Measurements from ENCODE around the gene TBXAS1.

TBXAS1 gene

GRCh38 chr7:139946533-139946932, 117.5 kb downstream of the TBXAS1 start:
- no peak for DNase-seq (ENCODE audit: low spot score)
- FAIRE-seq = no peak

DNA sequence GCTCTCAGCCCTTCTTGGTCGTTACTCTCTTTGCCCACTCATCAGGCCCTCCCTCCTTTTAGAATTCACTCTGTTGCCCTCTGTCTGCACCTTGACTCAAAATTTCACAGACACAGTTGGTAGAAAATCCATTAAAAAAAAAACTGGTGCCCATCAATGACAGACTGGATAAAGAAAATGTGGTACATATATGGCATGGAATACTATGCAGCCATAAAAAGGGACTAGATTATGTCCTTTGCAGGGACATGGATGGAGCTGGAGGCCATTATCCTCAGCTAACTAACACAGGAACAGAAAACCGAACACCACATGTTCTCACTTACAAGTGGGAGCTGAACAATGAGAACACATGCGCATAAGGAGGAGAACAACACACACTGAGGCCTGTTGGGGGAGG, 118.0 kb downstream of the TBXAS1 start:
- DNase-seq (ENCODE audit: low spot score) (no peak), FAIRE-seq (no peak)

DNA sequence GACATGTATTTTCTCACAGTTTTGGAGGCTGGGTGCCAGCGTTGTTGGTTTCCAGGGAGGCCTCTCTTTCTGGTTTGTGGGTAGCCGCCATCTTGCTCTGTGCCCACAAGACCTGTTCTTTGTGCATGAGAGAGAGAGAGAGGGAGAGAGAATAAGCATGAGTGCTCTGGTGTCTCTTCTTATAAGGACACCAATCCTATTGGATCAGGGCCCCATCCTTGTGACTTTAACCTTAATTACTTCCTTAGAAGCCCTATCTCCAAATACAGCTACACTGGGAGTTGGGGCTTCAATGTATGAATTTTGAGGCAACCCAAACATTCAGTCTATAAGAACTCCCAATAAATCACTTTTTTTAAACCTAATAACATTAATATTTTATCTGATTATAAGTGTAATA, 119.1 kb downstream of the TBXAS1 start:
- no peak for FAIRE-seq

DNA sequence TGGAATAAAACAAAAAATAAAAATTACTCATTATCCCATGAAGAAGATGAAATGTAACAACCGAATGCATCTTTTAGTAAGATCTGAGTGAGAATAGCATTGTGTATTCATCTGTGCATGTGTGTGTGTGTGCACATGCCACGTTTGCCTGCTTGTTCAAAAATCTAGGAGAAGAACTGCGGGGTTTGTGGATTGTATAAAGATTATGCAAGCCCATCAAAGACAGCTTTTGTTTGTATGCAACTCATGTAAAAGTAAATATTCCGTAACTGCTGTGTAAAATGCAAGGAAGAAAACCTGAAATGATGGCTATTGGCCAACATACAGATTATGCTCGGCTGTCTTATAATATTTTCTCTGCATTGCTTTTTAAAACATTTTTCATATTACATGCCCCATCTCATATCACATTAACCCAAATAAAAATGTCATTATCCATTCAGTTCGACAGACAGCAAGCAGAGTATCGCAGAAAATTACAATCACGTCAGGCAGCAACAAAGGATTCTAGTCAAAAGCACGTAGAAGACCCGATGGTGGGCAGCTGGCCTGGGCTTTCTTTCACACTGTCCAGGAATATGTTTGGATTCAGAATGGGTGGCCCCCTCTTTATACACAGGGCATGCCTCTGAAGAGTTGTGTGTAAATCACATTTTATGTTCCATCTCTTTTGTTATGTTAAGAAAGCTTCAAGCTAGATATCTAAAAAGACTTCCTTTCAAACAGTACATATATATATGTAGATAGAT, 119.7 kb downstream of the TBXAS1 start:
- FAIRE-seq = no peak

More for the DNA sequence above, 119.1 kb downstream of the TBXAS1 start:
- no peak for DNase-seq (ENCODE audit: low spot score)

GRCh38 chr7:139949629-139950028, 120.6 kb downstream of the TBXAS1 start:
- FAIRE-seq = peak; percentile 41
- no peak for DNase-seq (ENCODE audit: low spot score)

More for the DNA sequence above, 119.7 kb downstream of the TBXAS1 start:
- no peak for DNase-seq (ENCODE audit: low spot score)

DNA sequence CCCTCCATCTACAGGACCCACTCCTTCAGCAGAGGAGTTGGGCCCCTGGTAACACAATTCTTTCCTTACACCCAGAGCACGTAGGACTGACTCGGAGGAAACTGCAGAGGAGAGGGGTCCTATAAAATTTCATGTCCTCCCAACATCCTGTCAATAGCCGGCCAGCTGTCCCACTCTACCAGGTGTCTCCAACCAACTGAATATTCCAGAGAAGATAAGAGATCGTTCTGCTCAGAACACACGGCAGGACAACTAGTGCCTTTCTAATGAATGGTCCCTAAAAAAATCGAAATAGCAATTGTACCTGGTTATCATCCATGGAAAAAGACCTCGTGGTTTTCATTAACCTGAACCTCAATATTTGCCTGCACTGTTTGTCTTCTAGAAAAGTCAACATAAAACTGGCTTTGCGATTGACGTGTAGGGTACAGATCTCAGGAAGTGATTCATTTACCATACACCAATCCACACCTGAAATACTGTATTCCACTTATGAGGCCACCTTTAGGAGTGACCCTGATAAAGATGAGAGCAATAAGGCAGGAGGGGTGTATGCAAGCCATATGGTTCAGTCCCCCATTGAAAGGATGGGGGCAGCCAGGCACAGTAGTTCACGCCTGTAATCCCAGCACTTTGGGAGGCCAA, 121.9 kb downstream of the TBXAS1 start:
- FAIRE-seq (no peak), DNase-seq (ENCODE audit: low spot score) (no peak)

DNA sequence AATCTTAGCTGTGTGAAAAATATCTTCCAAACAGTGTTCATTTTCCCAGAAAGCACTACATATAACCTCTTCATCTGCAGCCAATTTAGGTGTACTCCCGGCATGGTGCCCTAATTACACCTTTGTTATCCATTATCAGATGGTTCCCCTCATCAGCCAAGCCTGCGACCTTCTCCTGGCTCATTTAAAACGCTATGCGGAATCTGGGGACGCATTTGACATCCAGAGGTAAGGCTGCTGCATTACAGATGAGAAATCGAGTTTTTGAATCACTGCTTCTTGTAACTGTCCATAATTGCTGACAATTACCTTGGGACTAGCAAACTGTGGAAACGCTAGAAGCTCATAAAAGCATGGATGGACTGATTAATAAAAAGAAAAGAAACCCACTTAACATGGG, 124.2 kb downstream of the TBXAS1 start:
- DNase-seq (ENCODE audit: low spot score) (no peak), FAIRE-seq (no peak)

DNA sequence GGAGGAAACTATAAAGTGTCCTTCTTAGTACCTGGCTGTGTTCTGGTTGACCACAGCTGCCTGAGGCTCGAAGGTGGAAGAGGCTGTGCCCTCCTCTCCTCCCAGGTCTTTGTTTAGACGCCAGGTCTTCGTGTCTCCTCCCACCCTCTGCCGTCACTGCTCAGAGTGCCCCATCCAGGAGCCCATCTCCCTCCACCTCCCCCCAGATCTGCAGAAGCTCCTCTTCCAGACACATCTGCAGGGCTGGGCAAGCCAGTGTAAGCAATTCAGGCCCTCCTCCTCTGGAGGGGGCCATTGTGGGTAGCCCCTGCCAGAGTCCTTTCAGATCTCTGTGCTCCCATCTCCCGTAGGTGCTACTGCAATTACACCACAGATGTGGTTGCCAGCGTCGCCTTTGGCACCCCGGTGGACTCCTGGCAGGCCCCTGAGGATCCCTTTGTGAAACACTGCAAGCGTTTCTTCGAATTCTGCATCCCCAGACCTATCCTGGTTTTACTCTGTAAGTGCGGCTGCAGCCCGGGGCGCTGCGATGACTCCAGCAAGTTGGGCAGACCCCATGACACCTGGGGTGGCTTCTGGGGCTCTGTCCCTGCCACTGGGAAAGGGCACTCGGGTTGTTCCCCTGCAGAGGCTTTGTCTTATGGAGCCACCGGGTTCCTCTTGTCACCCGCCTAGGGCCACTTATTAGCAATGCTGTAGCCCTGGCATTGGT, 126.2 kb downstream of the TBXAS1 start:
- no peak for DNase-seq (ENCODE audit: low spot score)
- FAIRE-seq = no peak

- DNase-seq (ENCODE audit: low spot score) (no peak), FAIRE-seq (no peak)
These were observed 129.7 kb downstream of the TBXAS1 start for GRCh38 chr7:139958599-139959284.

DNA sequence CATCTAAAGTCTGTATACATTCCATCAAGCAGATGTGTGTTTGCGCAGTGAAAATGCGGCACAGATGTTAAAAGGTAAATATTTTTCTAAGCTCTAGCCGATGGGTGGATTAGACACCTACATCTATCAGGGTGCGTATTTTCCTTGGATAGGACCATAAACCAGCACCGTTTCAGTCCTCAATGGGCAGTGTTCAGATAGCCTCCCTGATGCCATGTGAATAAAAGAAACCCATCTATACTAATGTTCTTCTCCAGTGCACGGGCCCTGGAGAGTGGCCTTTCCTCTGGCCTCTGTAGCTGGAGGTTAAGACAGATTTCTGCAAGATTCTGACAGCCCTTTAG, 130.2 kb downstream of the TBXAS1 start:
- FAIRE-seq (no peak), DNase-seq (ENCODE audit: low spot score) (no peak)

GRCh38 chr7:139959718-139960117, 130.7 kb downstream of the TBXAS1 start:
- FAIRE-seq (no peak), DNase-seq (ENCODE audit: low spot score) (no peak)

GRCh38 chr7:139960157-139960556, 131.1 kb downstream of the TBXAS1 start:
- FAIRE-seq (no peak), DNase-seq (ENCODE audit: low spot score) (peak; percentile 30)

- DNase-seq (ENCODE audit: low spot score) = no peak
- no peak for FAIRE-seq
These were observed 137.0 kb downstream of the TBXAS1 start for GRCh38 chr7:139965942-139966628.

DNA sequence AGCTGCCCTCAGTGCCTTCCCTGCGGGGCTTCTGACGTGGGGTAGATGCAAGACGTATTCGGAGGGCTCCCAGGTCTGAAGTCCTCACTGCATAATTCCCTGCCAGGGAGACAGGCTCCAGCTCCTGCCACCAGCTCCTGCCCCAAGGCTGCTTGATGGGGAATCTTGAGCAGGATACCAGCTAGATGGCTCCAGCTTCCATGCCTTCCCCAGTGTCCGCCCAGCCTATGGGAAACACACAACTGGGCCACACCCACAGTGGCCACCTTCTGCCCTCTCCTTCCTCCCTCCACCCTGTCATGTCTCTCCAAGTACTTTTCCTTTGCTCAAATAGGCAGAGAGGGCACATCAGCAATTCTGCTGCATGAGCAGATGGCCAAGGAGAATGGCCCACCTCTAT, 137.9 kb downstream of the TBXAS1 start:
- FAIRE-seq (no peak), DNase-seq (ENCODE audit: low spot score) (no peak)

DNA sequence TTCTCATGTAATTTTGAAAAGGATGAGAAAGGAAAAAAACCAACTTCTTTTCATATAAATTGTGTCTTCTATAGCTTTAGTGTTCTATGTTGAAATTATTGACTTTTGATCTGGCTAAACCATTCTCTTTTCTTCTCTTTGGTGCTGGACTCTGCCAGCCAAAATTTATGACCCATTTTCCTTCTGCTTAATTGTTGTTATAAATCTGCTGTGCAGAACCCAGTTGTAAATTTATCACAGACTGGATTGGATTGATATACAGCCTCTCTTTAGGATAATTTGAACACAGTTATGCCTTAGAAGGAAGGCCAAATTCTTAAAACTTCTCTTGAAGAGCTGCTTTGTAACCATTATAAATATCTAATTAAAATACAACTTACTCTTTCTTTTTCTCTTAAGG, 139.9 kb downstream of the TBXAS1 start:
- FAIRE-seq = no peak
- DNase-seq (ENCODE audit: low spot score) = no peak

DNA sequence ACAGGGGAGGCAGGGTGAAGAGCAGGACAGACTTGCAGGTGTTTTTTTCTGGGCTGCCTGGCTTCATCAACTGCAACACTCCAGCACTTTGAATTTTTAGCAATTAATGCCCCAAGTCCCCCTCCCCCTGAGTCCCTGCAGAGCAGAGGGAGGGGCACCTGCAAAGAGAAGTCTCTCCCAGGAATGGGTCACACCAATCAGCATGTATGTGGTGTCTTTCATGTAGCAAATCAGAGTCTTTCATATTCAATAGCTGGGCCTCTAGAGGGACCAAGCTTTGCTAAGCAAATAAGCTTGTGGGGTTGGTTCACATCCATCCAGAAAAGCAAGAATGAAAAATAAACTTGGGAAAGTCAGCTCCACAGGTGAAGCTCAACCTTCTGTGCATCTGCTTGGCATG, 143.0 kb downstream of the TBXAS1 start:
- DNase-seq (ENCODE audit: low spot score) = no peak
- FAIRE-seq = no peak

GRCh38 chr7:139973101-139974050, 144.3 kb downstream of the TBXAS1 start:
- DNase-seq (ENCODE audit: low spot score) (no peak), FAIRE-seq (no peak)

DNA sequence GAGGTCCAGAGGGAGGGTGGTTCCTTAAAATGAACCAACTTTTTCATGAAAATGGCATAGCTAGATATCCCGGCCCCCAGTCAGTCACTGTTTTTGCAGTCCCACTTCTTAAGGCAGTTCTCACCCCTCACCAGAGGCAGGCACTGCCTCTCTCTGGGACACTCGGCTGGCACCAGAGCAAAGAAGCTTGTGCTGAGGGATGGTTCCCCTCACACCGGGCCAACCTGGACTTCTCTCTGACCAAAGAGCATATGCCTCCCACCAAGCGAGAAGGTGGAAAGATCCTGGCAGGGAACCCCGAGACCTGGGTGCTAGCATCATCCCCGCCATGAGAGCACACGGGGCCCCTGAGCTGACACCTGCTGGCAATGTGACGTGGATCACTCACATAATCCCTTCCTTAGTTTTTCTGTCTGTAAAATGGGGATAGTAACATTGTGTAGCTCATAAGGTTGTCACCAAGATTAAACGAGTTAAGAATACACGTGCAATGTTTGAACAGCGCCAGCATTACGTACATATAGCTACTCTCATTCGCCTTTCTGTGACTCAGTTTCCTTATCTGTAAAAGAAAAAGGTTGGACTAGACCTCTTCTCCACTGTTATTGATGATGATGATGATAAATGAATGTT, 145.2 kb downstream of the TBXAS1 start:
- no peak for DNase-seq (ENCODE audit: low spot score)

GRCh38 chr7:139976055-139976837, 147.2 kb downstream of the TBXAS1 start:
- FAIRE-seq (no peak), DNase-seq (ENCODE audit: low spot score) (no peak)

More for the DNA sequence above, 145.2 kb downstream of the TBXAS1 start:
- FAIRE-seq = no peak

All from RCC 7860 (cell line).